Psoas muscle (tissue), 8 donors: Measurements from ENCODE around the gene ECHDC1. TPM values are rescaled to one million over a fixed set of nuclear protein-coding genes. Genes with fewer than 3 reads are reported as not detected.
"Not testable (repeated sequence)": the region's sequence is repeated elsewhere in the genome, so short reads cannot be mapped to it uniquely, and the experiment has no call there.

Source experiments
- ATAC-seq, 4 donors: fragments of 200-7000 bp; cut with Tn5 transposase; one replicate each; pipeline ENCODE4 v1.9.1; 2020; ENCODE audit warnings: moderate library complexity in 3 of 4, mild to moderate bottlenecking in 2 of 4
- DNase-seq, 2 donors: peaks; one replicate each; pipeline ENCODE4 v3.0.0-alpha.2; 2020
- H3K27ac ChIP-seq: fragments of 200-600 bp; one replicate; pipeline ENCODE4 v1.8.0; 2022
- H3K27me3 ChIP-seq, 3 donors: fragments of 200-600 bp in 1 of 3; one replicate each; pipeline versions ENCODE4 v1.6.1 to v1.8.0; 2013 to 2022; ENCODE audit warnings: low read length in 2 of 3, mild to moderate bottlenecking in 2 of 3, moderate library complexity in 1 of 3; ENCODE audit not compliant: insufficient read depth in 3 of 3
- H3K36me3 ChIP-seq, 2 donors: fragments of 200-600 bp in 1 of 2; one replicate each; pipeline versions ENCODE4 v1.6.1 to v1.8.0; 2013 to 2022; ENCODE audit warnings: low read depth in 1 of 2, mild to moderate bottlenecking in 1 of 2, moderate library complexity in 1 of 2; ENCODE audit not compliant: insufficient read depth in 1 of 2
- H3K4me1 ChIP-seq: fragments of 200-600 bp; one replicate; pipeline ENCODE4 v1.8.0; 2022
- H3K4me3 ChIP-seq: fragments of 200-600 bp; one replicate; pipeline ENCODE4 v1.8.0; 2022; ENCODE audit warnings: mild to moderate bottlenecking
- H3K9me3 ChIP-seq: fragments of 200-600 bp; one replicate; pipeline ENCODE4 v1.8.0; 2022
- WGBS, 3 donors: extraction: QIAGEN DNeasy Blood & Tissue Kit; methylation state at CpG; one replicate each; pipeline versions ENCODE4 v1.1.6 to v1.1.7; 2013; 5-methylcytosine and 5-hydroxymethylcytosine counted together
- intact Hi-C, 2 donors: fragments of 100-400 bp; cut with DNase I; formaldehyde crosslinking; loops; one replicate each; pipeline versions ENCODE4 v1.11.0 to v1.14.2; 2022
- polyA plus RNA-seq, 3 donors: library from polyadenylated mRNA; stranded (reverse); fragments of 200-250 nt; gene quantifications; one replicate each; pipeline ENCODE4 v1.2.3, GENCODE V29; 2013
- total RNA-seq, 4 donors: library from RNA; stranded (reverse); fragmentation: NEBNext Ultra II Directional in 2 of 4; extraction: Animal tissue kit (Norgen Biotek cat#: 25700) in 2 of 4; gene quantifications; one replicate each; pipeline versions ENCODE4 v1.2.1 to v1.2.4, GENCODE V29; 2021 to 2023
- TF ChIP-seq, protein P1 (sequence below): fragments of 200-600 bp; IDR thresholded peaks from one replicate; pipeline ENCODE4 v1.8.0; 2022; ENCODE audit warnings: antibody characterized with exemption
- donor health status: healthy with polysubstance abuse.
- donor health status: DM: no; HTN: no; CAD: no; lungs with moderate emphysema.
- donor health status: Bipolar disorder and iron deficiency.
- donor health status: healthy.
- donor health status: DM: yes; HTN: yes; CAD: no.
- donor health status: DM: no; HTN: no; CAD: no.
- donor health status: DM: no; HTN: no; CAD: no.
- donor health status: DM: yes; HTN: yes; CAD: no.

Gene ECHDC1
- total and polyA plus RNA-seq, 7 donors = 29.9 to 70.6 (median 33.6) TPM

DNA sequence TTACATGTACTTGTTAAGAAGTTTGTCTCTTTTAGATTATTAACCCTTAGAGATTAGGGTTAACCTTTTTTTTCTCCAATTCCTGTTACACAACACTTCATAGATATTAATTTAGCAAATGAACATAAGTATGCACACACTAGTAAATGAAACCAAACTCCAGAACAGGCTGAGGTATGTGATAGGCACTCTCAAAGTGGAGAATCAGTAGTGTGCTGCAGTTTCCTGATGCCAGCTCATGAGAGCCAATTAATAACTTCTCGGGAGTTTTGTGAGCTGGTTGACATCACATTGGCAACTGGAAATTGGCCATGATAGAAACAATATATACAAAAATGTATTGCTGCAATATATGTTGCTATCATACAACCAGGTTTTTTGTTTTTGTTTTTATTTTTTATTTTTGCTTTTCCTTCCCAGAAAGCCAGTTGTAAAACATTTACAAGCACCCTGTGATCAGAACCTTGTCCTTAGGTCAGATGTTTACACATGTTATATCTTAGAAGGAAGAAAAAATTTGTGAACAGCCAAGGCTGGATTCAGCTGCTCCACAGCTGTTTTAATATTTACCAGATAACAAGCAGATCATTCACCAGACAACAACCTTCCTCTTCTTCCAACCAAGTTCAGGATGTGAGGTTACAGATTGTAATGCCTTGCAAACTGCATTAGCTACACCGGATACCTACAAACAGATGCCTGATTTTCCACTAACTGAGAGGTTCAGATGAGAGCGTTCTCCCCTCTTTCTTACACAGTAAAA lies 42.4 kb upstream of the ECHDC1 start:
- H3K36me3 ChIP-seq = no peaks in the 10 kb centered on the region
- no peak overlapping the region for H3K27ac ChIP-seq
- WGBS, 3 donors = 28 to 47% (median 33%) methylated on average over 3 of the region's 3 CpGs
- no peaks in the 10 kb centered on the region for H3K9me3 ChIP-seq
- intact Hi-C loops = no loop called here
- H3K4me1 ChIP-seq = peaks cover 3% of the 10 kb centered on the region
- ATAC-seq (no peak), DNase-seq (no peak)
- no peaks in the 10 kb centered on the region for H3K27me3 ChIP-seq
- no peak overlapping the region for H3K4me3 ChIP-seq
- TF ChIP-seq, protein P1, sequence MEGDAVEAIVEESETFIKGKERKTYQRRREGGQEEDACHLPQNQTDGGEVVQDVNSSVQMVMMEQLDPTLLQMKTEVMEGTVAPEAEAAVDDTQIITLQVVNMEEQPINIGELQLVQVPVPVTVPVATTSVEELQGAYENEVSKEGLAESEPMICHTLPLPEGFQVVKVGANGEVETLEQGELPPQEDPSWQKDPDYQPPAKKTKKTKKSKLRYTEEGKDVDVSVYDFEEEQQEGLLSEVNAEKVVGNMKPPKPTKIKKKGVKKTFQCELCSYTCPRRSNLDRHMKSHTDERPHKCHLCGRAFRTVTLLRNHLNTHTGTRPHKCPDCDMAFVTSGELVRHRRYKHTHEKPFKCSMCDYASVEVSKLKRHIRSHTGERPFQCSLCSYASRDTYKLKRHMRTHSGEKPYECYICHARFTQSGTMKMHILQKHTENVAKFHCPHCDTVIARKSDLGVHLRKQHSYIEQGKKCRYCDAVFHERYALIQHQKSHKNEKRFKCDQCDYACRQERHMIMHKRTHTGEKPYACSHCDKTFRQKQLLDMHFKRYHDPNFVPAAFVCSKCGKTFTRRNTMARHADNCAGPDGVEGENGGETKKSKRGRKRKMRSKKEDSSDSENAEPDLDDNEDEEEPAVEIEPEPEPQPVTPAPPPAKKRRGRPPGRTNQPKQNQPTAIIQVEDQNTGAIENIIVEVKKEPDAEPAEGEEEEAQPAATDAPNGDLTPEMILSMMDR = no peak

DNA sequence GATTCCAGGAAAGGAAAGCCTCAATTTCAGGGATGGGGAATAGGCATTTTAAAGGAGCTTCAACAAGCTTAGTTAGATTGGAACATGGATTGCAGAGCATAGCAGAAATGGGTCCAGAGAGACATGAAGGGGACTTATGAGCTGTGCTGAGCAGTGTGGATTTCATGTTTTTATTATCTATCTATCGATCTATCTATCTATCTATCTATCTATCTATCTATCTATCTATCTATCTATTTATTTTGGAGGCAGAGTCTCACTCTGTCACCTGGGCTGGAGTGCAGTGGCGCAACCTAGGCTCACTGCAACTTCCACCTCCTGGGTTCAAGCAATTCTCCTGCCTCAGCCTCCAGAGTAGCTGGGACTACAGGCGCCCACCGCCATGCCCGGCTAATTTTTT lies 41.4 kb upstream of the ECHDC1 start:
- H3K4me1 ChIP-seq, ATAC-seq, H3K27ac ChIP-seq, H3K4me3 ChIP-seq, H3K36me3 ChIP-seq, H3K9me3 ChIP-seq, DNase-seq, intact Hi-C loops, H3K27me3 ChIP-seq: not testable (repeated sequence)
- WGBS, 3 donors = 77 to 86% (median 79%) methylated on average over 5 of the region's 5 CpGs

DNA sequence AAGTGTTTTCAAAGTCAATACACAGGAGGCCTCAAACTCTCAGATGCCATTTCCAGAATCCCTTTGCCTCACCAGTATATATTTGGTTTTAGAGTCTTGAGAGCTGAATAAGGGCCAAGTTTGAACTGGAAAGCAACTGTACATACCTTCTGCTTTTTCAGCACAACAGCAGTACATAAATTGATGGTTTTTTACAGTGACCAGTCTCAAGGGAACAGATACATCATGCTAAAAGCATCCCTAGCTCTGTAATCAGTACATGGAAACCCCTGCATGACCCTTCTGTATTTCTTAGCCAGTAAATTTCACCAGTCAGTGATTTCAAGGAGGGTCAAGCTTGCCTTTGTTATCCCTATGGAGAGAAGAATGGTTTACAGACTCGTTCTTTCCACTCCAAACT lies 40.6 kb upstream of the ECHDC1 start:
- ATAC-seq = no peak

DNA sequence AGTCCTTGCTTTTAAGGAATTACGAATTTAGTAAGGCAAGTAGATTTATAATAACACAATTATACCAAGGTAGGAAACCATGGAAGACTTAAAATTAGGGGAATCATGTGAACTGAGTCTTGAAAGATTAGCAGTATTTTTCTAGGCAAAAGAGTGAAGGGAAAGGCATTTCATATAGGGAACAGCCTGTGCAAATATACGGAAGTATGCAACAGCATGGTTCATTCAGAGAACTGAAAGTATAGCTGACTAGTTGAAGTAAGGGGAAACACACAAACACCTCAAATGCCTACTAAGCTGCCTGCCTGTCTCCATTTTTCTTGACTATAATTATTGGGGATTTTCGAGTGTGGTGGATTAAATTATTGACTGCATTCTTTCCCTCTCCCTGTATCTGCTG lies 39.0 kb upstream of the ECHDC1 start:
- intact Hi-C loops = no loop called here
- 91 to 96% (median 96%) methylated on average over 3 of the region's 3 CpGs for WGBS, 3 donors
- TF ChIP-seq, protein P1 = no peak
- Histone ChIP-seq H3K4me1 (no peaks in the 10 kb centered on the region), H3K36me3 (no peaks in the 10 kb centered on the region), H3K27ac (no peak overlapping the region), H3K9me3 (no peaks in the 10 kb centered on the region), H3K4me3 (no peak overlapping the region), H3K27me3 (no peaks in the 10 kb centered on the region)
- no peak for ATAC-seq
- no peak for DNase-seq

More for the DNA sequence above, 40.6 kb upstream of the ECHDC1 start:
- DNase-seq = no peak
- Histone ChIP-seq H3K4me1 (no peaks in the 10 kb centered on the region), H3K27me3 (no peaks in the 10 kb centered on the region), H3K9me3 (no peaks in the 10 kb centered on the region), H3K27ac (no peak overlapping the region), H3K4me3 (no peak overlapping the region), H3K36me3 (no peaks in the 10 kb centered on the region)
- TF ChIP-seq, protein P1 = no peak
- intact Hi-C loops = no loop called here
- WGBS, 3 donors = 65 to 74% (median 66%) methylated on average over 1 of the region's 1 CpG

DNA sequence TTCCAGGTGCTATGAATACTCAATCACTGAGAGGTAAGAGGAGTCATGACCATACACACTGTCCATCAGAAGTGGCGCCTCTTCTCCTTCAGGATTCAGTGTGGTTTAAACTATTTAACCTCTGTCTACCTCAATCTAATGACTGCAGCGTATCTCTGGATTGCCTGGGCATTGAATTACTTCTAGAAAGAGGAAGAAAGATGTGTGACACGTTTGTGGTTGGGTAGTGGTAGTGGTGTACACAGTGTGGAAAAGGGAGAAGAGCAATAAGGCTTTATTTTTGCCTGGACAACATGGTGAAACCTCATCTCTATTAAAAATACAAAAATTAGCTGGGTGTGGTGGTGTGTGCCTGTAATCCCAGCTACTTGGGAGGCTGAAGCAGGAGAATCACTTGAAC lies 38.0 kb upstream of the ECHDC1 start:
- no peak for ATAC-seq
- Histone ChIP-seq H3K27ac (no peak overlapping the region), H3K4me1 (no peaks in the 10 kb centered on the region), H3K9me3 (no peaks in the 10 kb centered on the region), H3K36me3 (no peaks in the 10 kb centered on the region), H3K4me3 (no peak overlapping the region), H3K27me3 (no peaks in the 10 kb centered on the region)
- TF ChIP-seq, protein P1 = no peak
- WGBS, 3 donors = 88 to 95% (median 90%) methylated on average over 3 of the region's 3 CpGs
- DNase-seq = no peak
- intact Hi-C loops = no loop called here
